Activated CD4-positive, alpha-beta T cell treated with anti-CD3 and anti-CD28 coated beads, Interleukin-2, Interleukin-4, amounts not matched to agents 100 ng/mL and 50 ng/mL, durations not matched to agents 16 hours and 8 hours (primary cell): ENCODE measurements around the gene ORC3.
"Not testable (repeated sequence)": the region's sequence is repeated elsewhere in the genome, so short reads cannot be mapped to it uniquely, and the experiment has no call there.

Experiments
- DNase-seq: peaks from one replicate; pipeline ENCODE4 v3.0.0-alpha.2; 2020; ENCODE audit warnings: low spot score

ORC3 gene

DNA sequence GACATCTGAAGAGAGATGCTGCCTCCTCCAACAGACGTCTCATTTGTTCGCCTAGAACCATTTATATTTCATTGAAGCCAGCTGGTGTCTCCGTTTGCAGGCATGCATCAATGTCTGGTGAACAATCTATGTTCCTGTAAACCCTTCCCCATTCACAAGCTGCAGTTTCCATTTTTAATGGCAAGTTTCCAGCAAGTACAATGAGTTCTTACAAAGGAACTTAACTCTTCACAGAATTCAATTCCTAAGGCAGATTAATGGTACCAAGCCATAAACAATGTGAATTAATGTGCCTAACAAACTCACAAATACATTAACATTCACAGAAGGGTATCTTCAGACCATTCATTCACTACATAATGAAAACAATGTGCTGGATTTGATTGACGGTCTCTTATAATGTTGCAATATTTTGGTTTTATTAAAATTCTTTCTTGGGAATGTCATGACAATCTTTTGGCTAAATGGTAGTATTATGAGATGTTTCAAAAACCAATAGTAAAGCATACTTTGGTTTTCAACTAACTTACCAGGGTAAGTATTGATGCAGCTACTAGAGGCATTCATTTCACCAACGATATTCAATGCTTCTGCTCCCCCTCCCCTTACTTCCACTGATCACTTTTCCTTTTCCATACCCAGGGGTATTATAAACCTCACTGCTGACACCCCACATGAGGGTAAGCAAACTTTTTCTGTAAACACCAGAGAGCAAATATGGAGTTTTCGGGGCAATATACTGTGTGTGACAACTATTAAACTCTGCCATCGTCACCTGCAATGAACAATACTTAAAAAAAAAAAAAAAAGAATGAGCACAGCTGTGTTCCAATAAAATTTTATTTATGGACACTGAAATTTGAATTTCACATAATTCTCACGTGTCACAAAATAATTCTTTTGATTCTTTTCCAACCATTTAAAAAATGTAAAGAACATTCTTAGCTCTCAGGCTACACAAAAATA lies 107.9 kb downstream of the ORC3 start:
- no peak for DNase-seq

DNA sequence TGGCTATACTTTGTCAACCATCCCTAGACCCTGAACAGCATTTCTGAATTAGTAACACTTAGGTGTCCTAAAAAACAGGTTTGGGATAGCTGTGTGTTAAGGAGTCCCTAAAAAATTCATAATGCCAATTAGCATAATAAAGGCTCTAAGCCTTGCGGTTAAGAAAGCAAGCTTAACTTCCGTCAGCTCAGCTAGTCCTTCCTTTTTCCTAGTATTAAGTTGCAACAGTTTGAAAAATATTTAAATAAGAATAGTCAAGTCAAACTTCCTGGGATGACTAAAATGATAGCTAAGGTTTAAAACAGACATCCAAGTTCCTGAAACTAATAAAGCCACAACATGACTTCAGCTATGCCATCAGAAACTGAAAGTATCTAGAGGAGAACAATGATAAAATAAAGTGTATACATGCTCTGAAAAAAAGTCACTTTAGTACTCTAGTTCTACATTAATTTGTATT lies 108.6 kb downstream of the ORC3 start:
- DNase-seq = peak; percentile 66

DNA sequence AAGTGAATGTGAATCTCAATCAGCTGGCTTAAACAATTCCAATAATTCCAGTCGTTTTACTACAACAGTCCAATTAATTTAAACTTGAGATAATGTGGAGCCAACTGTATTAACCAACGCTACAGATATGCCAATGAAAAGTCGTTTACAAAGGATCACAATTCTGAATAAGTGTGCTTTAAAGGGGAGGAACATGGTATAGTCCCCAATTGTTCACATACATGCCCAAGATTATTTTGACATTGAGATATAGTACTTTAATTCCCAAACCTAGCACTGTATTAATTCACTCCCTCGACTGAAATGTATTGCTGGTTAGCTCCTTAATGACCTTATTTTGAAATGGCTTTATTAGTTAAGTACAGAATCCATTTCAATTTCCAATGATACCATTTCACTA lies 109.6 kb downstream of the ORC3 start:
- no peak for DNase-seq

GRCh38 chr6:87700397-87701343 lies 110.7 kb downstream of the ORC3 start:
- DNase-seq = peak; percentile 69

- no peak for DNase-seq
These were observed 111.4 kb downstream of the ORC3 start for GRCh38 chr6:87701344-87701675.

GRCh38 chr6:87701676-87702588 lies 112.0 kb downstream of the ORC3 start, which contains the start of gene AKIRIN2:
Gene AKIRIN2, minus strand, starts transcription at chr6:87702233. Its CDS starts 549 bp downstream, at chr6:87701684.
- peak; percentile 99 for DNase-seq

- no peak for DNase-seq
These were observed 112.6 kb downstream of the ORC3 start for GRCh38 chr6:87702589-87702945.

- not testable (repeated sequence) for DNase-seq
These were observed 113.1 kb downstream of the ORC3 start for GRCh38 chr6:87703039-87703438.

- DNase-seq = peak; percentile 92
These were observed 115.2 kb downstream of the ORC3 start for GRCh38 chr6:87705070-87705691.

GRCh38 chr6:87706187-87706966 lies 116.4 kb downstream of the ORC3 start:
- DNase-seq = no peak

- DNase-seq = not testable (repeated sequence)
These were observed 118.9 kb downstream of the ORC3 start for GRCh38 chr6:87708581-87709427.

DNA sequence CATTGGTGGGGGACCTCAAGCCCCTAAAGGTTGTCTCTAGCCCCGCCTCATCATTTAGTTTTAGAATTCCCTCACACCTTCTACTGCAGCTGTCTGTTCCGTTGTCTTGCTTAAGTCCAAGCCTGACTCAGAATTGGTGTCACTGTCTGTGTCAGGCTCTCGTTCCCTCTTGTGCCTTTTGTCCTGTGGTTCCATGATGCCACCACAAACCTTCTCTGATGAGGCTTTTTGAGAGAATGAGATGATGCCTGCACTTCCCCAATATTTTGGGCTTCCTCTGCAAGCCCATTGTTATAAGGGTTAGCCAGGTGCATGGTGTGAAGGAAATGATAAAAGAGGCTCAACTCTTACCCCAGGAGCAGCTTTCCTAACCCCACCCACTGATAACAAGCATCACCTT lies 120.2 kb downstream of the ORC3 start:
- peak; percentile 71 for DNase-seq

DNA sequence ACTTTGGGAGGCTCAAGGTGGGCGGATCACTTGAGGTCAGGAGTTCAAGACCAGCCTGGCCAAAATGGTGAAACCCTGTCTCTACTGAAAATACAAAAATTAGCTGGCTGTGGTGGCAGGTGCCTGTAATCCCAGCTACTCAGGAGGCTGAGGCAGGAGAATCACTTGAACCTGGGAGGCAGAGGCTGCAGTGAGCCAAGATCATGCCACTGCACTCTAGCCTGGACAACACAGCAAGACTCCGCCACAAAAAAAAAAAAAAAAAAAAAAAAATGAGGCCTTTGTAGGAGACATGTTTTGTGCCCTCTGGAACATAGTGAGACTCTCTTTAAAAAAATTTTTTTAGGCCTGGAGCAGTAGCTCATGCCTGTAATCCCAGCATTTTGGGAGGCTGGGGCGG lies 122.8 kb downstream of the ORC3 start:
- DNase-seq = not testable (repeated sequence)

DNA sequence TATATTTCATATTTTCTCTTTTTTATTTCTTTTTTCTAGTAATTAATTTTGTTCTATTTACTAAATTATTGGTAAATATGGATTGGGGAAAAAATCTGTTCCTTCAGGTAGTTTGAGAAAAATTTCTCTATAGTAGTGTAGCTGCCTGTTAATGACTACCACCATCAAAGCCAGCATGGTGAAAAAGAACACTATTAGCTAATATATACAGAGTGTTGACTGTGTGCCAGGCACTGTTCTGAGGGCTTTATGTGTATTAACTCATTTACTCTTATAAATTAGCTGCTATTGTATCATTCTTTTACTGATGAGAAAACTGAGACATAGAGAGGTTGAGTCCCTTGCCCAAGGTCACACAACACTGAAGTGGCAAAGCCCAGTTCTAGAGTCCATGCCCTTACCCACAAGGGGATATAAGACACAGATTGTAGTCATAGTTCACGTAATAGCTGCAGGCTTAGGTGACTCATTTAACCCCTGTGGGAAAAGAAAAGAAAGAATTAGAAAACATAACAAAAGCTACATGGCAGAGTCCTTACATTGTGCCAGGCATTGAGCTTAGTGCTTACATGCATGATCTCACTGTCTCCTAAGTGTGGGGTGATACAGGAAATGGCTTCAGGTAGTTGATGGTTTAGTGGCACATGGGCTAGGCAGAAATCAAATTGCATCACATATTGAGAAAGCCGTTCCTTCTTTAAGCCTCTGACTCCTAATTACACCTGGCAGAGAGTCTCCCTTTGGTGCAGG lies 124.3 kb downstream of the ORC3 start:
- peak; percentile 76 for DNase-seq
